ENCODE measurements around the gene PHLDA2. TPM values are rescaled to one million over a fixed set of nuclear protein-coding genes. Genes with fewer than 3 reads are reported as not detected.

PHLDA2 gene
- total RNA-seq, 1 donor from 2014 or later, result 0.42 TPM

GRCh38 chr11:2945757-2946287 lies 16.6 kb upstream of the PHLDA2 start:
- no peak for ATAC-seq (ENCODE audit: low read depth)
- ChIA-PET POLR2A (interaction anchor here (0.7 kb wide), 1 partner anchor 16 kb away, joined by 3 read pairs; no protein-coding TSS in a partner anchor), CTCF (interaction anchor here (1.1 to 1.4 kb wide), 2 partner anchors 16 to 145 kb away, joined by 3 read pairs; no protein-coding TSS in a partner anchor)
- TF ChIP-seq CTCF (IDR thresholded peaks at IDR 0.05), result no peak
- intact Hi-C loops (cut with micrococcal nuclease), result no loop called here
- Mint-ChIP-seq H3K27ac (peak overlapping the region; percentile 25), H3K9me3 (no peaks in the 10 kb centered on the region), H3K4me3 (no peak overlapping the region), H3K36me3 (ENCODE audit: low read depth) (peaks cover 66% of the 10 kb centered on the region), H3K4me1 (peaks cover 11% of the 10 kb centered on the region), H3K27me3 (no peaks in the 10 kb centered on the region)
- DNase-seq, result no peak

- intact Hi-C loops (cut with micrococcal nuclease), result no loop called here
- Mint-ChIP-seq H3K4me1 (peaks cover 11% of the 10 kb centered on the region), H3K27me3 (no peaks in the 10 kb centered on the region), H3K9me3 (no peaks in the 10 kb centered on the region), H3K27ac (peak overlapping the region; percentile 46), H3K36me3 (ENCODE audit: low read depth) (peaks cover 61% of the 10 kb centered on the region), H3K4me3 (no peak overlapping the region)
- TF ChIP-seq CTCF (IDR thresholded peaks at IDR 0.05), result no peak
- DNase-seq (no peak), ATAC-seq (ENCODE audit: low read depth) (no peak)
- CTCF ChIA-PET, result interaction anchor here (1.1 to 1.4 kb wide), 2 partner anchors 15 to 146 kb away, joined by 3 read pairs; no protein-coding TSS in a partner anchor
- POLR2A ChIA-PET, result interaction anchor here (0.6 to 0.7 kb wide), 2 partner anchors 15 to 101 kb away, joined by 3 read pairs; no protein-coding TSS in a partner anchor
Observed at GRCh38 chr11:2945031-2945756, 16.0 kb upstream of the PHLDA2 start.

GRCh38 chr11:2944530-2944929 lies 15.3 kb upstream of the PHLDA2 start:
- no peak overlapping the region for H3K27ac Mint-ChIP-seq
- ChIA-PET POLR2A (interaction anchor here (0.6 kb wide), 1 partner anchor 100 kb away, joined by 3 read pairs; no protein-coding TSS in a partner anchor), CTCF (no interaction called here)

GRCh38 chr11:2943711-2944118 lies 14.5 kb upstream of the PHLDA2 start:
- DNase-seq, result no peak
- Mint-ChIP-seq H3K4me1 (peaks cover 11% of the 10 kb centered on the region), H3K27me3 (no peaks in the 10 kb centered on the region)

More at GRCh38 chr11:2944530-2944929, 15.3 kb upstream of the PHLDA2 start:
- Mint-ChIP-seq H3K4me3 (no peak overlapping the region), H3K27me3 (no peaks in the 10 kb centered on the region), H3K36me3 (ENCODE audit: low read depth) (peaks cover 54% of the 10 kb centered on the region), H3K4me1 (peaks cover 11% of the 10 kb centered on the region), H3K9me3 (no peaks in the 10 kb centered on the region)
- intact Hi-C loops (cut with micrococcal nuclease), result no loop called here
- DNase-seq (no peak), ATAC-seq (ENCODE audit: low read depth) (no peak)
- no peak for TF ChIP-seq CTCF (IDR thresholded peaks at IDR 0.05)

More at GRCh38 chr11:2943711-2944118, 14.5 kb upstream of the PHLDA2 start:
- ChIA-PET POLR2A (no interaction called here), CTCF (no interaction called here)
- Mint-ChIP-seq H3K27ac (peak overlapping the region; percentile 12), H3K9me3 (peaks cover under 1% of the 10 kb centered on the region), H3K4me3 (no peak overlapping the region), H3K36me3 (ENCODE audit: low read depth) (peaks cover 46% of the 10 kb centered on the region)
- intact Hi-C loops (cut with micrococcal nuclease), result no loop called here
- ATAC-seq (ENCODE audit: low read depth), result no peak
- TF ChIP-seq CTCF (IDR thresholded peaks at IDR 0.05), result no peak

All from activated B cell treated with CpG ODN at 0.5 μM for 24 hours (primary cell).